ENCODE data around the gene COL6A3. TPM values are rescaled to one million over a fixed set of nuclear protein-coding genes. Genes with fewer than 3 reads are reported as not detected.

Gene COL6A3
- total and polyA plus RNA-seq, 4 experiments from 2014 or later = 0.56 to 2.1 (median 1.5) TPM; not detected in 1

DNA sequence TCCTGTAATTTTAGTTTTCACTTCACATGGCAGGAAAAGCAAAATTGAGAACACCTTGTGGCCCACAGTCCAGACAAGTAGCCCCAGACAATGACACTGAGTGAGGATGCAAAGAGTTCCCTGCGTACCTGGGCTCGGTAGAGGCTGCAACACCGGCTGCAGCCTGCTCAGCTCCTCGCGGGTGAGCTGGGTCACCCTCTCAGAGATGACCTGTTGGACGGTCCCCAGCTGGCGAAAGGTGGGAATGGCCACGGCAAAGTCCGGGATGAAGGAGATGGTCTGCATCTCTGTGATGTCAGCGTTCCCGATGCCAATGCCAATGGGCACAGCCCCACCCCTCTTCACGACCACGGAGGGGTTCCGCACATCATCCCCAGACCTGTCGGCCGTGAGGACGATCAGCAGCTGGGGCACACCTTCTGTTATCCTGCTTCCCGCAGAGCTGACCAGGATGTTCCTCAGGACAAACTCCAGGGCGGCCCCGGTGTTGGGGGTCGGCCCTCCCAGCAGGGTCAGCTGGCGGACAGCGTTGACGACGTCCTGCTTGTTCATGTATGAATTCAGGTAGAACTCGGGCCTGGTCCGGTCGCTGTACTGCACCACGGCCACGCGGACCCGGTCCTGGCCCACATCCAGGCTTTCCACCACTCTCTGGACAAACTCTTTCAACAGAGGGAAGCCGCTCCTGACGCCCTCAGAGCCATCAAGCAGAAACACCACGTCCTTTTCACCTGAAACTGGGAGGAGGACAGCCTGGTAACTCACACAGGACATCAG lies 39.5 kb downstream of the COL6A3 start:
- intact Hi-C loops (cut with micrococcal nuclease) = no loop called here
- no peak for DNase-seq
- Mint-ChIP-seq H3K9me3 (peaks cover 0 to 2% (median 0%) of the 10 kb centered on the region in 8 donors), H3K4me3 (no peak overlapping the region), H3K27ac (no peak overlapping the region), H3K4me1 (no peaks in the 10 kb centered on the region), H3K36me3 (no peaks in the 10 kb centered on the region), H3K27me3 (no peaks in the 10 kb centered on the region)
- ChIA-PET CTCF (ENCODE audit: partially characterized antibody) (no interaction called here), POLR2A (ENCODE audit: partially characterized antibody) (no interaction called here)
- Histone ChIP-seq H3K27me3 (ENCODE audit: insufficient read depth, low read length) (no peaks in the 10 kb centered on the region), H3K27ac (ENCODE audit: low read depth, low read length) (no peak overlapping the region), H3K36me3 (ENCODE audit: insufficient read depth, low read length) (no peaks in the 10 kb centered on the region), H3K4me3 (ENCODE audit: low read length in 2 of 2) (no peak overlapping the region), H3K4me1 (ENCODE audit: insufficient read depth, low read length) (no peaks in the 10 kb centered on the region), H3K9me3 (ENCODE audit: control insufficient read depth in 1 of 2, low read length in 2 of 2) (no peaks in the 10 kb centered on the region)

DNA sequence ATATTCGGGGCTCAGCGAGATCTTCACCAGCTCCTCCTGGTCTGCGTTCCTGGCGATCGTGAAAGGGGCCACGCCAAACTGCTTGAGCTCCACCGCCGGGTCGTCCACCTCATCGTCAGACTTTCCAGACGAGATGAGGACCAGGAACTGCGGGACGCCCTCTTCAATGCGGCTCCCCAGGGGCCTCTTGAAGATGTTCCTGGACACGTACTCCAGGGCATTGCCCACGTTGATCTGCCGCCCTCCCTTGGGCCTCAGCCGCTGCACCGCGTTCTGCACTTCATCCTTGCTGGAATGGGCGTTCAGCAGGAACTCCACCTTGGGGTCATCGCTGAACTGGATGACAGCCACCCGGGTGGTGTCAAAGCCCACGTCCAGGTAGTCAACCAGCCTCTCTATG lies 42.1 kb downstream of the COL6A3 start:
- Mint-ChIP-seq H3K9me3 (peaks cover 0 to 2% (median 0%) of the 10 kb centered on the region in 8 donors), H3K27ac (peak overlapping the region in 1 of 7 donors; percentile 42), H3K4me1 (no peaks in the 10 kb centered on the region), H3K4me3 (no peak overlapping the region), H3K36me3 (no peaks in the 10 kb centered on the region), H3K27me3 (no peaks in the 10 kb centered on the region)
- H3K27me3 ChIP-seq (ENCODE audit: insufficient read depth, low read length) = no peaks in the 10 kb centered on the region
- H3K27ac ChIP-seq (ENCODE audit: low read depth, low read length) = no peak overlapping the region
- DNase-seq = no peak
- CTCF ChIA-PET (ENCODE audit: partially characterized antibody) = interaction anchor here (1.0 kb wide), 1 partner anchor 17 kb away, joined by 3 read pairs; no protein-coding TSS in a partner anchor
- intact Hi-C loops (cut with micrococcal nuclease) = no loop called here
- H3K36me3 ChIP-seq (ENCODE audit: insufficient read depth, low read length) = no peaks in the 10 kb centered on the region
- H3K4me3 ChIP-seq (ENCODE audit: low read length in 2 of 2) = no peak overlapping the region
- no peaks in the 10 kb centered on the region for H3K4me1 ChIP-seq (ENCODE audit: insufficient read depth, low read length)
- POLR2A ChIA-PET (ENCODE audit: partially characterized antibody) = no interaction called here
- no peaks in the 10 kb centered on the region for H3K9me3 ChIP-seq (ENCODE audit: control insufficient read depth in 1 of 2, low read length in 2 of 2)

DNA sequence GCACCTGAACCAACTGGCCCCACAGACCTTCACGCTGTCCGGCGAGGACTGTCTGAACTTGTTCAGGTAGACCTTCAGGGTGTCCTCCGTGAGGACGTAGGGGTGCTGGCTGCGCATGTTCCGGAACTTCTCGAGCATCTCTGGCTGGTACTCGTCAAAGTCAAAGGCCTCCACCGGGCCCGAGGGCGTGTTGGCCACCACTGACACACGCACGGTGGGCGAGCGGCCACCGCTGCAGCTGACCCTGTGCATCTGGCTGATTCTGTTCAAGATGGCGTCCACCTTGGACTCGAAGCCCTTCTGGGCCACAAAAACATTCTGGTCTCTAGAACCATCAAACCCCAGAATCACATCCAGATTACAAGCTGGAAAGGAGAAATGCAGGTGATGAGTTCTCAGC lies 48.3 kb downstream of the COL6A3 start:
- no peaks in the 10 kb centered on the region for H3K4me1 Mint-ChIP-seq
- H3K36me3 Mint-ChIP-seq = peaks cover 2 to 8% of the 10 kb centered on the region in 2 donors

DNA sequence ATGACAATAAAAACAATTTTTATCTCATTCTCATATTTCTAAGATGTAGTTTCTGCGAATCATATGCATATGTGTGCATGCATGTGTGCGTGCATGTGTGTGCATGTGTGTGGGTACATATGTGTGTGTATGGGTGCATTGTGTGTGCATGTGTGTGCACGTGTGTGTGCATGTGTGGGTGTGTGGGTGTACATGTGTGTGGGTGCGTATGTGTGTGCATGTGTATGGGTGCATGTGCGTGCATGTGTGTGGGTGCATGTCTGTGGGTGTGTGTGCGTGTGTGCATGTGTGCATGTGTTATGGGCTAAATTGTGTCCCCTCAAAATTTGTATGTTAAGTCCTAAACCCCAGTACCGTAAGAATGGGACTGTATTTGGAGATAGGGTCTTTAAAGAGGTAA lies 49.3 kb downstream of the COL6A3 start:
- Histone ChIP-seq H3K9me3 (ENCODE audit: control insufficient read depth in 1 of 2, low read length in 2 of 2) (no peaks in the 10 kb centered on the region), H3K4me3 (ENCODE audit: low read length in 2 of 2) (no peak overlapping the region), H3K4me1 (ENCODE audit: insufficient read depth, low read length) (no peaks in the 10 kb centered on the region), H3K27me3 (ENCODE audit: insufficient read depth, low read length) (no peaks in the 10 kb centered on the region), H3K36me3 (ENCODE audit: insufficient read depth, low read length) (no peaks in the 10 kb centered on the region), H3K27ac (ENCODE audit: low read depth, low read length) (no peak overlapping the region)
- POLR2A ChIA-PET (ENCODE audit: partially characterized antibody) = no interaction called here
- no peak overlapping the region for H3K4me3 Mint-ChIP-seq
- H3K9me3 Mint-ChIP-seq = no peaks in the 10 kb centered on the region
- peaks cover 2 to 8% of the 10 kb centered on the region in 2 donors for H3K36me3 Mint-ChIP-seq
- no peak for DNase-seq
- no peaks in the 10 kb centered on the region for H3K4me1 Mint-ChIP-seq
- no peaks in the 10 kb centered on the region for H3K27me3 Mint-ChIP-seq
- intact Hi-C loops (cut with micrococcal nuclease) = no loop called here
- CTCF ChIA-PET (ENCODE audit: partially characterized antibody) = no interaction called here
- no peak overlapping the region for H3K27ac Mint-ChIP-seq

More for the DNA sequence above, 48.3 kb downstream of the COL6A3 start:
- no peak overlapping the region for H3K4me3 Mint-ChIP-seq
- H3K27ac ChIP-seq (ENCODE audit: low read depth, low read length) = no peak overlapping the region
- DNase-seq = no peak
- no peaks in the 10 kb centered on the region for H3K9me3 ChIP-seq (ENCODE audit: control insufficient read depth in 1 of 2, low read length in 2 of 2)
- H3K27ac Mint-ChIP-seq = no peak overlapping the region
- ChIA-PET CTCF (ENCODE audit: partially characterized antibody) (no interaction called here), POLR2A (ENCODE audit: partially characterized antibody) (no interaction called here)
- H3K27me3 ChIP-seq (ENCODE audit: insufficient read depth, low read length) = no peaks in the 10 kb centered on the region
- no peak overlapping the region for H3K4me3 ChIP-seq (ENCODE audit: low read length in 2 of 2)
- H3K27me3 Mint-ChIP-seq = no peaks in the 10 kb centered on the region
- no peaks in the 10 kb centered on the region for H3K36me3 ChIP-seq (ENCODE audit: insufficient read depth, low read length)
- no peaks in the 10 kb centered on the region for H3K9me3 Mint-ChIP-seq
- no peaks in the 10 kb centered on the region for H3K4me1 ChIP-seq (ENCODE audit: insufficient read depth, low read length)
- intact Hi-C loops (cut with micrococcal nuclease) = no loop called here

DNA sequence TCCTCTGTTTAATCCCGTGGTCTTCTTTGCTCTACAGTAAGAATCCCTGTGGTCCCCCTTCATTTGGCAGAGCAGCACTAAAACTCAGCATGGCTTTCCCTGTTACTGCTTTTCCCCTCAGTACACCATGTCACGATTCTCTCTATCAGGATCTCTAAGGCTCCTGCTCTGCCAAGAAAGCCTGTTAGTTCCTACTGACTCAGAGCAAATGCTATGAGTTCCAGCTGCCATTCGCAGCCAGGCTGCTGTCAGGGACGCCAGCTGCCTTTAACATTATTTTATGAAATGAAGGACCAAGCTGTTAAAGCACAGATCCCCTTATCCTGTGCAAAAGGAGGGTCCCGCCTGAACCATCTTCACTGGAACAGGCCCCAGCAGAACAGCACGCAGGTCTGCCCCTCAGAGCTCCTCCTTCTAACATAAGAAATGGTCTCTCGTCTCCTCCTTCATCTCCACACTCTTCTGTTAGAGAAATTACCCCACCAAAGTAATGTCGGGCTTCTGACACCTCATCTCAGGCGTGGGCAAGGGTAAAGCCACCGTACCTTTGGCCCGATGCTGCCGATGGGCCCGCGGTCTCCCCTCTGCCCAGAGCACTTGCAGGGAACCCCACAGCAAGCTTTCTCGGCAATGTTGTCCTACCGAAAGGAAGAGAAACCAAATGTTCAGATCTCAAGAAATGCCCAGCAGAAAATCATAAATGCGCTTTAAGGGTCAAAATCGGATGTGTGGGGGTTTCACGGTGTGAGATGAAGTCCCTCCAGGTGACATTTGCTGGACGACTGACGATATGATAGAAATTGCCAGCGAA lies 52.6 kb downstream of the COL6A3 start:
- Histone ChIP-seq H3K27me3 (ENCODE audit: insufficient read depth, low read length) (no peaks in the 10 kb centered on the region), H3K4me1 (ENCODE audit: insufficient read depth, low read length) (no peaks in the 10 kb centered on the region), H3K27ac (ENCODE audit: low read depth, low read length) (no peak overlapping the region), H3K9me3 (ENCODE audit: control insufficient read depth in 1 of 2, low read length in 2 of 2) (no peaks in the 10 kb centered on the region), H3K4me3 (ENCODE audit: low read length in 2 of 2) (no peak overlapping the region), H3K36me3 (ENCODE audit: insufficient read depth, low read length) (no peaks in the 10 kb centered on the region)
- H3K4me1 Mint-ChIP-seq = no peaks in the 10 kb centered on the region
- no peaks in the 10 kb centered on the region for H3K9me3 Mint-ChIP-seq
- peaks cover 1 to 8% of the 10 kb centered on the region in 2 donors for H3K36me3 Mint-ChIP-seq
- H3K27me3 Mint-ChIP-seq = no peaks in the 10 kb centered on the region
- POLR2A ChIA-PET (ENCODE audit: partially characterized antibody) = no interaction called here
- DNase-seq = no peak
- peak overlapping the region in 1 of 8 donors; percentile 4 for H3K4me3 Mint-ChIP-seq
- intact Hi-C loops (cut with micrococcal nuclease) = no loop called here
- CTCF ChIA-PET (ENCODE audit: partially characterized antibody) = no interaction called here
- H3K27ac Mint-ChIP-seq = no peak overlapping the region

DNA sequence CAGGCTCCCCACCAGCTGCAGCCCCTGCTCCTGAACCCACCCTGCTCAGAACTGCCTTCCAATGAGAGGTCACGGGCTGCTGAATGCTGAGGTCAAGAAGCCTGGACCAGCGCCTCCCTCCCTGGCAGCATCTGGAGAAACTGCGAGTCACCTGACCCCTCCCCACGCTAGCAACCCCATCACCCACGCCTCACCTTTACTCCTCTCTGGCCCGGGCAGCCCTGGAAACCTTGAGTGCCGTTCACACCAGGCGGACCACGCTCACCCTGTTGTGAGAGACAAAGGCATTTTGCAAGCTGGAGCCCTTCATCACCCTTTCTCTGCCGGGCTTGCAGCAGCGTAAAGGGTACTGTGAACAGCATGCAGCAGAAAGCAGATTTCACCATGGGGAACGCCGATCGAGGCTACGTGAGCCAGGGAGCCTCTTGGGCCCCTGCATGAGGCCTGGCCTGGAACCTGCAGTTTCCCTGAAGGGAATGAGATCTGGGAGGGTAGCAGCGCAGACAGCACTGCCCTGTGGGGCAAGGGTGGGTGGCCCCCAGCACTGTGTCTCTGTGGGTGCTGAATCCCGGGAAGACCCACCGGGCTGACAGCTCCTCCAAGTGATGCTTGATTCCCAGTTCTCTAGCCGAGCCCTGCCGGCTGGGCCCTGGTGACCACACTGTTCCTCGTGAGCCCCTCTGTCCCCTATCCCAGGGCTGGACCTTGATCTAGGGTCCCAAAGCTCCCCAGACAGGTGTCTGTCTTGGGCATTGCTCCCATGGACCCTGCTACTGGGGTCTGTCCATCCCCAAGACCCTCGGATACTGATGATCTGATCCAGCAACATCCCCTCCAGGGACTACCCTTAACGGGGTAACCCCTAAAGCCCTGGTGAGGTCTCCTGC lies 53.8 kb downstream of the COL6A3 start:
- H3K36me3 ChIP-seq (ENCODE audit: insufficient read depth, low read length) = no peaks in the 10 kb centered on the region
- no peaks in the 10 kb centered on the region for H3K4me1 Mint-ChIP-seq
- no peak overlapping the region for H3K27ac Mint-ChIP-seq
- peaks cover 0 to 8% of the 10 kb centered on the region in 2 donors for H3K36me3 Mint-ChIP-seq
- no peaks in the 10 kb centered on the region for H3K4me1 ChIP-seq (ENCODE audit: insufficient read depth, low read length)
- CTCF ChIA-PET (ENCODE audit: partially characterized antibody) = no interaction called here
- DNase-seq = no peak
- H3K4me3 Mint-ChIP-seq = no peak overlapping the region
- intact Hi-C loops (cut with micrococcal nuclease) = no loop called here
- no peak overlapping the region for H3K27ac ChIP-seq (ENCODE audit: low read depth, low read length)
- no peaks in the 10 kb centered on the region for H3K9me3 Mint-ChIP-seq
- POLR2A ChIA-PET (ENCODE audit: partially characterized antibody) = no interaction called here
- no peaks in the 10 kb centered on the region for H3K27me3 Mint-ChIP-seq
- H3K9me3 ChIP-seq (ENCODE audit: control insufficient read depth in 1 of 2, low read length in 2 of 2) = no peaks in the 10 kb centered on the region
- no peak overlapping the region for H3K4me3 ChIP-seq (ENCODE audit: low read length in 2 of 2)
- no peaks in the 10 kb centered on the region for H3K27me3 ChIP-seq (ENCODE audit: insufficient read depth, low read length)

DNA sequence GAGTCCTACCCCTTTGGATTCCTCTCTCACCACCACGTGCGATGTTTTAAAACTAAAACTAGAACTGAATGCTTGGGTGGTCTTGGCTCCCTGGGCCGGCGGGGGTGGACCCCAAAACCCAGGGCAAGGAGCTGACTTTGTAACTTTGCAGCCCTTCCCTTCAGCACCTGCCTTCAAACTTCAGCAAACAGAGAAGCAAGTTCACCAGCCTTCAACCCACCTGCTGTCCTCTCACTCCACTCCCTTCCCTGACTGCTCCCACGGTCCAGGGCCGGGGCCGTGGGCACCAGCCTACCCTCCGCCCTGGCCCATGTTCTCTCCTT lies 54.5 kb downstream of the COL6A3 start:
- no peak overlapping the region for H3K27ac Mint-ChIP-seq
- no peaks in the 10 kb centered on the region for H3K36me3 ChIP-seq (ENCODE audit: insufficient read depth, low read length)
- ChIA-PET POLR2A (ENCODE audit: partially characterized antibody) (no interaction called here), CTCF (ENCODE audit: partially characterized antibody) (no interaction called here)
- H3K4me3 ChIP-seq (ENCODE audit: low read length in 2 of 2) = no peak overlapping the region
- peaks cover 0 to 8% of the 10 kb centered on the region in 2 donors for H3K36me3 Mint-ChIP-seq
- no peak for DNase-seq
- H3K27me3 ChIP-seq (ENCODE audit: insufficient read depth, low read length) = no peaks in the 10 kb centered on the region
- H3K4me1 ChIP-seq (ENCODE audit: insufficient read depth, low read length) = no peaks in the 10 kb centered on the region
- intact Hi-C loops (cut with micrococcal nuclease) = no loop called here
- H3K4me1 Mint-ChIP-seq = no peaks in the 10 kb centered on the region
- no peak overlapping the region for H3K4me3 Mint-ChIP-seq
- no peaks in the 10 kb centered on the region for H3K9me3 Mint-ChIP-seq
- H3K9me3 ChIP-seq (ENCODE audit: control insufficient read depth in 1 of 2, low read length in 2 of 2) = no peaks in the 10 kb centered on the region
- H3K27ac ChIP-seq (ENCODE audit: low read depth, low read length) = no peak overlapping the region
- no peaks in the 10 kb centered on the region for H3K27me3 Mint-ChIP-seq
